B cell (primary cell): Measurements from ENCODE around the gene TSPAN5.

ENCODE experiments used
- CTCF ChIP-seq: fragments of 200-600 bp; IDR thresholded peaks from one replicate; pipeline ENCODE4 v1.8.0; 2022; ENCODE audit warnings: antibody characterized with exemption, mild to moderate bottlenecking
- EZH2 ChIP-seq: IDR thresholded peaks from 2 replicates; pipeline ENCODE4 v1.6.1; 2012; ENCODE audit warnings: borderline replicate concordance, low read depth, mild to moderate bottlenecking, moderate library complexity, low read length; ENCODE audit not compliant: insufficient read depth, poor library complexity, severe bottlenecking

- TF ChIP-seq EZH2, result no peak
- TF ChIP-seq CTCF, result no peak
Measured at GRCh38 chr4:98448908-98449307, 209.5 kb downstream of the TSPAN5 start.
